A549 (cell line): Measurements from ENCODE around the gene TSPO. TPM values are rescaled to one million over a fixed set of nuclear protein-coding genes. Genes with fewer than 3 reads are reported as not detected.

Experiments
- ATAC-seq, 2 experiments: fragments of 200-7000 bp in 1 of 2; fragments of >200 bp in 1 of 2; cut with Nextera tagmentation in 1 of 2; cut with Tn5 transposase in 1 of 2; 3 replicates each; pipeline versions ENCODE4 v1.8.0 to v1.9.1; 2018 to 2020; ENCODE audit warnings: mild to moderate bottlenecking in 1 of 2, moderate library complexity in 1 of 2
- CTCF ChIA-PET: fragments of 300-600 bp; sonication (Branson Sonifier 250); formaldehyde crosslinking; extraction: SDS; loops from one replicate; lab custom pipeline; 2021; ENCODE audit warnings: antibody characterized with exemption, inconsistent platforms; lab: Yijun Ruan, JAX
- POLR2A ChIA-PET: fragments of 350-600 bp; formaldehyde crosslinking; extraction: SDS; loops from one replicate; lab custom pipeline; 2021; ENCODE audit warnings: antibody characterized with exemption, inconsistent platforms; lab: Yijun Ruan, JAX
- DNase-seq, 2 experiments: peaks; one replicate each; pipeline versions ENCODE4 v3.0.0 to v3.0.0-alpha.2; 2011 to 2016; ENCODE audit warnings: low read depth in 1 of 2, low spot score in 1 of 2
- FAIRE-seq: peaks from 2 replicates; lab custom pipeline; 2011; peaks lifted over from hg19 to GRCh38; lab: Jason Lieb, UNC
- H3K27ac ChIP-seq, 2 experiments: fragments of >200 bp; sonication (Bioruptor Twin); formaldehyde crosslinking; 3 replicates each; pipeline ENCODE4 v1.5.1; 2016 to 2017
- H3K4me1 ChIP-seq: fragments of >200 bp; sonication (Bioruptor Twin); formaldehyde crosslinking; 3 replicates; pipeline ENCODE4 v1.6.1; 2016
- H3K4me2 ChIP-seq: fragments of >200 bp; sonication (Bioruptor Twin); formaldehyde crosslinking; 3 replicates; pipeline ENCODE4 v1.6.1; 2016
- H3K4me3 ChIP-seq: fragments of >200 bp; sonication (Bioruptor Twin); formaldehyde crosslinking; 3 replicates; pipeline ENCODE4 v1.5.1; 2016
- H3K9me3 ChIP-seq: fragments of >200 bp; sonication (Bioruptor Twin); formaldehyde crosslinking; 3 replicates; pipeline ENCODE4 v1.6.1; 2016
- CHD2 ChIP-seq: fragments of 150-350 bp; IDR thresholded peaks from 2 replicates; pipeline ENCODE4 v1.6.1; 2014; ENCODE audit warnings: low read length; ENCODE audit not compliant: partially characterized antibody
- EHF ChIP-seq: fragments of 250-450 bp; sonication (Bioruptor Pico); IDR thresholded peaks from 2 replicates; pipeline ENCODE4 v1.5.0; 2020; ENCODE audit warnings: mild to moderate bottlenecking
- EHMT2 ChIP-seq: fragments of 200-600 bp; sonication (generic); IDR thresholded peaks from 2 replicates; pipeline ENCODE4 v1.6.1; 2016; ENCODE audit warnings: antibody characterized with exemption, low read depth, mild to moderate bottlenecking, moderate library complexity
- FOSL2 ChIP-seq, 2 experiments: fragments of 450-650 bp in 1 of 2; fragments of >200 bp in 1 of 2; sonication (Bioruptor Twin) in 1 of 2; formaldehyde crosslinking; IDR thresholded peaks; 2 replicates each; pipeline versions ENCODE4 v1.5.0 to v1.6.1; 2016 to 2020; ENCODE audit warnings: mild to moderate bottlenecking in 1 of 2, moderate library complexity in 1 of 2
- HOXB5 ChIP-seq: fragments of 250-450 bp; sonication (Bioruptor Pico); IDR thresholded peaks from 2 replicates; pipeline ENCODE4 v1.5.0; 2020; ENCODE audit warnings: mild to moderate bottlenecking, moderate library complexity
- JUNB ChIP-seq: fragments of >200 bp; sonication (Bioruptor Twin); formaldehyde crosslinking; IDR thresholded peaks from 2 replicates; pipeline ENCODE4 v1.6.1; 2016
- MAFK ChIP-seq: fragments of 450-650 bp; IDR thresholded peaks from 2 replicates; pipeline ENCODE4 v1.6.1; 2014; ENCODE audit not compliant: partially characterized antibody
- MAZ ChIP-seq: fragments of 150-350 bp; IDR thresholded peaks from 2 replicates; pipeline ENCODE4 v1.6.1; 2014; ENCODE audit warnings: antibody characterized with exemption, low read depth, low read length, borderline replicate concordance
- NPAS2 ChIP-seq: fragments of 250-450 bp; sonication (Bioruptor Pico); IDR thresholded peaks from 2 replicates; pipeline ENCODE4 v1.8.0; 2022; ENCODE audit warnings: mild to moderate bottlenecking, moderate library complexity, borderline replicate concordance
- NR3C1 ChIP-seq: fragments of >200 bp; sonication (Bioruptor Twin); formaldehyde crosslinking; IDR thresholded peaks from 3 replicates; pipeline ENCODE4 v1.6.1; 2017
- PHF8 ChIP-seq: fragments of 200-600 bp; sonication (generic); IDR thresholded peaks from 2 replicates; pipeline ENCODE4 v1.6.1; 2016; ENCODE audit warnings: low read depth, mild to moderate bottlenecking, antibody characterized with exemption, moderate library complexity, borderline replicate concordance
- RFX5 ChIP-seq: fragments of 450-650 bp; IDR thresholded peaks from 2 replicates; pipeline ENCODE4 v1.7.1; 2014; ENCODE audit warnings: antibody characterized with exemption, mild to moderate bottlenecking, moderate library complexity
- RNF2 ChIP-seq: fragments of 200-600 bp; sonication (generic); IDR thresholded peaks from 2 replicates; pipeline ENCODE4 v1.6.1; 2016; ENCODE audit warnings: low read depth, mild to moderate bottlenecking, antibody characterized with exemption, moderate library complexity, borderline replicate concordance
- TFCP2L1 ChIP-seq: fragments of 250-450 bp; sonication (Bioruptor Pico); IDR thresholded peaks from 2 replicates; pipeline ENCODE4 v1.5.0; 2021; ENCODE audit warnings: mild to moderate bottlenecking
- ZSCAN20 ChIP-seq: fragments of 250-450 bp; sonication (Bioruptor Pico); IDR thresholded peaks from 2 replicates; pipeline ENCODE4 v1.8.0; 2022; ENCODE audit warnings: mild to moderate bottlenecking, moderate library complexity
- WGBS: methylation state at CpG from one replicate; pipeline ENCODE4 v1.1.6; 2017; ENCODE audit errors: missing lambda C conversion rate; 5-methylcytosine and 5-hydroxymethylcytosine counted together
- polyA plus RNA-seq, 4 experiments: library from polyadenylated mRNA; depleted of rRNA in 3 of 4; stranded (reverse); fragments of >200 nt; fragmentation: RNase III in 1 of 4; extraction: RNeasy Plus Mini Kit Qiagen cat#74134 plus additional on column Dnase treatment in 1 of 4; gene quantifications; 2 replicates in 3 of 4; 3 replicates in 1 of 4; pipeline ENCODE4 v1.2.3, GENCODE V29; 2011 to 2017
- TF ChIP-seq, protein P1 (sequence below): fragments of >200 bp; sonication (Bioruptor Twin); formaldehyde crosslinking; IDR thresholded peaks from 3 replicates; pipeline ENCODE4 v1.5.1; 2016
- TF ChIP-seq, protein P2 (sequence below): IDR thresholded peaks from 2 replicates; pipeline ENCODE4 v1.6.1; 2012; ENCODE audit warnings: low read depth, borderline replicate concordance
- TF ChIP-seq, protein P3 (sequence below): IDR thresholded peaks from 2 replicates; pipeline ENCODE4 v1.6.1; 2012
- TF ChIP-seq, protein P4 (sequence below): fragments of 200-600 bp; sonication (generic); IDR thresholded peaks from 2 replicates; pipeline ENCODE4 v1.6.1; 2016; ENCODE audit warnings: antibody characterized with exemption, mild to moderate bottlenecking, moderate library complexity
- TF ChIP-seq, protein P5 (sequence below): fragments of 150-350 bp; IDR thresholded peaks from 2 replicates; pipeline ENCODE4 v1.6.1; 2014; ENCODE audit warnings: low read depth, mild to moderate bottlenecking, low read length
- TF ChIP-seq, protein P6 (sequence below): fragments of 450-650 bp; IDR thresholded peaks from 2 replicates; pipeline ENCODE4 v1.6.1; 2014; ENCODE audit warnings: antibody characterized with exemption

Gene TSPO
- polyA plus RNA-seq, 2 of the 4 experiments (the other 2 are of a cell fraction) = 43.2 to 94.4 TPM

DNA sequence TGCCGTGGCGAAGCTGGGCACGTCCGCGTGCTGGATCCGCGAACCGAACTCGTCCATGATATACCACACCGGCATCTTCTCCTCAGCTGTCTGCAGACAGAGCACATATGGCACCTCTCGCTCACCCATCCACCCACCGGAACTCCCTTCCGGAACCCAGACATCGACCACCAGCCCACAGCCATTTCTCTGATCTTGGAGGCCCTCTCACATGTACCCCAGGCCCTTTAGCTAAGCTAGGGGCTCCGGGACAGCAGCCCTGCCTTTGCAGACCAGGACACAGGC, 28.5 kb downstream of the TSPO start (continued):
- TF ChIP-seq, protein P1, sequence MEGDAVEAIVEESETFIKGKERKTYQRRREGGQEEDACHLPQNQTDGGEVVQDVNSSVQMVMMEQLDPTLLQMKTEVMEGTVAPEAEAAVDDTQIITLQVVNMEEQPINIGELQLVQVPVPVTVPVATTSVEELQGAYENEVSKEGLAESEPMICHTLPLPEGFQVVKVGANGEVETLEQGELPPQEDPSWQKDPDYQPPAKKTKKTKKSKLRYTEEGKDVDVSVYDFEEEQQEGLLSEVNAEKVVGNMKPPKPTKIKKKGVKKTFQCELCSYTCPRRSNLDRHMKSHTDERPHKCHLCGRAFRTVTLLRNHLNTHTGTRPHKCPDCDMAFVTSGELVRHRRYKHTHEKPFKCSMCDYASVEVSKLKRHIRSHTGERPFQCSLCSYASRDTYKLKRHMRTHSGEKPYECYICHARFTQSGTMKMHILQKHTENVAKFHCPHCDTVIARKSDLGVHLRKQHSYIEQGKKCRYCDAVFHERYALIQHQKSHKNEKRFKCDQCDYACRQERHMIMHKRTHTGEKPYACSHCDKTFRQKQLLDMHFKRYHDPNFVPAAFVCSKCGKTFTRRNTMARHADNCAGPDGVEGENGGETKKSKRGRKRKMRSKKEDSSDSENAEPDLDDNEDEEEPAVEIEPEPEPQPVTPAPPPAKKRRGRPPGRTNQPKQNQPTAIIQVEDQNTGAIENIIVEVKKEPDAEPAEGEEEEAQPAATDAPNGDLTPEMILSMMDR = no peak
- TF ChIP-seq EHF (CRISPR knock-in tag) = no peak
- no peak for TF ChIP-seq MAZ
- TF ChIP-seq, protein P2, sequence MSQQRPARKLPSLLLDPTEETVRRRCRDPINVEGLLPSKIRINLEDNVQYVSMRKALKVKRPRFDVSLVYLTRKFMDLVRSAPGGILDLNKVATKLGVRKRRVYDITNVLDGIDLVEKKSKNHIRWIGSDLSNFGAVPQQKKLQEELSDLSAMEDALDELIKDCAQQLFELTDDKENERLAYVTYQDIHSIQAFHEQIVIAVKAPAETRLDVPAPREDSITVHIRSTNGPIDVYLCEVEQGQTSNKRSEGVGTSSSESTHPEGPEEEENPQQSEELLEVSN = no peak
- no peak for TF ChIP-seq TFCP2L1 (CRISPR knock-in tag)
- TF ChIP-seq, protein P3, sequence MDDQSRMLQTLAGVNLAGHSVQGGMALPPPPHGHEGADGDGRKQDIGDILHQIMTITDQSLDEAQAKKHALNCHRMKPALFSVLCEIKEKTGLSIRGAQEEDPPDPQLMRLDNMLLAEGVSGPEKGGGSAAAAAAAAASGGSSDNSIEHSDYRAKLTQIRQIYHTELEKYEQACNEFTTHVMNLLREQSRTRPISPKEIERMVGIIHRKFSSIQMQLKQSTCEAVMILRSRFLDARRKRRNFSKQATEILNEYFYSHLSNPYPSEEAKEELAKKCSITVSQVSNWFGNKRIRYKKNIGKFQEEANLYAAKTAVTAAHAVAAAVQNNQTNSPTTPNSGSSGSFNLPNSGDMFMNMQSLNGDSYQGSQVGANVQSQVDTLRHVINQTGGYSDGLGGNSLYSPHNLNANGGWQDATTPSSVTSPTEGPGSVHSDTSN = no peak
- TF ChIP-seq ZSCAN20 (CRISPR knock-in tag) = no peak

DNA sequence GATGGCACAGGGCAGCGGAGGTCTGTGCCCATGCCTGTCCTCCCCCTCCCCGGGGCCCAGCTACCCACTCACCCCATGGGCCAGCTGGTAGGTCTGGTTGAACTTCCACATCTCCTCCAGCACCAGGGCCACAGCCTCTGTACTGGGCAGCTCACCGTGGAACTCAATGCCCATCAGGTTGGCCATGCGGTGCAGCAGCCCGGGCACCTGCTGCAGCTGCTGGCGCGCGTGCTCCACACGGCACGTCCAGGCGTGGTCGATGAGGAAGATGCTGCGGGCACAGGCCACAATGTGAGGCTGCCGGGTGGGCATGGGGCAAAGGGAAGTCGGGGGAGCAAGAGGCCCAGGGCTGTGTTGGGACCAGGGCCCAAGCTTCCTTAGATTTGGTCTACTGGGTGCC, 29.3 kb downstream of the TSPO start:
- TF ChIP-seq HOXB5 (CRISPR knock-in tag) = no peak
- no peak for TF ChIP-seq NPAS2 (CRISPR knock-in tag)
- TF ChIP-seq RFX5 = no peak
- TF ChIP-seq, protein P1 = no peak
- TF ChIP-seq, protein P4, sequence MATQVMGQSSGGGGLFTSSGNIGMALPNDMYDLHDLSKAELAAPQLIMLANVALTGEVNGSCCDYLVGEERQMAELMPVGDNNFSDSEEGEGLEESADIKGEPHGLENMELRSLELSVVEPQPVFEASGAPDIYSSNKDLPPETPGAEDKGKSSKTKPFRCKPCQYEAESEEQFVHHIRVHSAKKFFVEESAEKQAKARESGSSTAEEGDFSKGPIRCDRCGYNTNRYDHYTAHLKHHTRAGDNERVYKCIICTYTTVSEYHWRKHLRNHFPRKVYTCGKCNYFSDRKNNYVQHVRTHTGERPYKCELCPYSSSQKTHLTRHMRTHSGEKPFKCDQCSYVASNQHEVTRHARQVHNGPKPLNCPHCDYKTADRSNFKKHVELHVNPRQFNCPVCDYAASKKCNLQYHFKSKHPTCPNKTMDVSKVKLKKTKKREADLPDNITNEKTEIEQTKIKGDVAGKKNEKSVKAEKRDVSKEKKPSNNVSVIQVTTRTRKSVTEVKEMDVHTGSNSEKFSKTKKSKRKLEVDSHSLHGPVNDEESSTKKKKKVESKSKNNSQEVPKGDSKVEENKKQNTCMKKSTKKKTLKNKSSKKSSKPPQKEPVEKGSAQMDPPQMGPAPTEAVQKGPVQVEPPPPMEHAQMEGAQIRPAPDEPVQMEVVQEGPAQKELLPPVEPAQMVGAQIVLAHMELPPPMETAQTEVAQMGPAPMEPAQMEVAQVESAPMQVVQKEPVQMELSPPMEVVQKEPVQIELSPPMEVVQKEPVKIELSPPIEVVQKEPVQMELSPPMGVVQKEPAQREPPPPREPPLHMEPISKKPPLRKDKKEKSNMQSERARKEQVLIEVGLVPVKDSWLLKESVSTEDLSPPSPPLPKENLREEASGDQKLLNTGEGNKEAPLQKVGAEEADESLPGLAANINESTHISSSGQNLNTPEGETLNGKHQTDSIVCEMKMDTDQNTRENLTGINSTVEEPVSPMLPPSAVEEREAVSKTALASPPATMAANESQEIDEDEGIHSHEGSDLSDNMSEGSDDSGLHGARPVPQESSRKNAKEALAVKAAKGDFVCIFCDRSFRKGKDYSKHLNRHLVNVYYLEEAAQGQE = no peak
- TF ChIP-seq, protein P5, sequence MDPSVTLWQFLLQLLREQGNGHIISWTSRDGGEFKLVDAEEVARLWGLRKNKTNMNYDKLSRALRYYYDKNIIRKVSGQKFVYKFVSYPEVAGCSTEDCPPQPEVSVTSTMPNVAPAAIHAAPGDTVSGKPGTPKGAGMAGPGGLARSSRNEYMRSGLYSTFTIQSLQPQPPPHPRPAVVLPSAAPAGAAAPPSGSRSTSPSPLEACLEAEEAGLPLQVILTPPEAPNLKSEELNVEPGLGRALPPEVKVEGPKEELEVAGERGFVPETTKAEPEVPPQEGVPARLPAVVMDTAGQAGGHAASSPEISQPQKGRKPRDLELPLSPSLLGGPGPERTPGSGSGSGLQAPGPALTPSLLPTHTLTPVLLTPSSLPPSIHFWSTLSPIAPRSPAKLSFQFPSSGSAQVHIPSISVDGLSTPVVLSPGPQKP = no peak
- no peak for TF ChIP-seq RNF2
- TF ChIP-seq NR3C1 = no peak
- no peak for TF ChIP-seq CHD2
- TF ChIP-seq JUNB = no peak
- TF ChIP-seq, protein P6, sequence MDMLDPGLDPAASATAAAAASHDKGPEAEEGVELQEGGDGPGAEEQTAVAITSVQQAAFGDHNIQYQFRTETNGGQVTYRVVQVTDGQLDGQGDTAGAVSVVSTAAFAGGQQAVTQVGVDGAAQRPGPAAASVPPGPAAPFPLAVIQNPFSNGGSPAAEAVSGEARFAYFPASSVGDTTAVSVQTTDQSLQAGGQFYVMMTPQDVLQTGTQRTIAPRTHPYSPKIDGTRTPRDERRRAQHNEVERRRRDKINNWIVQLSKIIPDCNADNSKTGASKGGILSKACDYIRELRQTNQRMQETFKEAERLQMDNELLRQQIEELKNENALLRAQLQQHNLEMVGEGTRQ = no peak
- TF ChIP-seq MAFK = no peak
- no peak for TF ChIP-seq PHF8
- TF ChIP-seq EHMT2 = no peak
- TF ChIP-seq FOSL2 (IDR thresholded peaks at IDR 0.05) = no peak
- TF ChIP-seq FOSL2 (CRISPR knock-in tag; IDR thresholded peaks at IDR 0.05) = no peak
- FAIRE-seq (no peak), ATAC-seq (no peak), DNase-seq (no peak)
- 83% methylated on average over 11 of the region's 15 CpGs for WGBS
- no peaks in the 10 kb centered on the region for H3K9me3 ChIP-seq
- peaks cover 10% of the 10 kb centered on the region; the same call in 1 of the 3 replicates for H3K4me1 ChIP-seq
- no peak overlapping the region for H3K27ac ChIP-seq
- CTCF ChIA-PET = no interaction called here
- POLR2A ChIA-PET = interaction anchor here (0.6 kb wide), 1 partner anchor 161 kb away, joined by 6 read pairs; no protein-coding TSS in a partner anchor
- H3K4me2 ChIP-seq = no peak overlapping the region
- no peak overlapping the region for H3K4me3 ChIP-seq
